Activated CD4-positive, alpha-beta T cell treated with anti-CD3 and anti-CD28 coated beads, Interleukin-2, amount 10 ng/mL, durations not matched to agents 24 days and 14 days (primary cell): ENCODE measurements around the gene PIGU. TPM values are rescaled to one million over a fixed set of nuclear protein-coding genes. Genes with fewer than 3 reads are reported as not detected.
A peak's percentile ranks its signal among the peaks of the same experiment; 100 is the strongest.
"Not testable (repeated sequence)": the region's sequence is repeated elsewhere in the genome, so short reads cannot be mapped to it uniquely, and the experiment has no call there.

ENCODE experiments used
- DNase-seq: peaks from one replicate; pipeline ENCODE4 v3.0.0; 2022
- H3K27ac Mint-ChIP-seq: one replicate; pipeline ENCODE4 v1.8.0; 2022; ENCODE audit warnings: mild to moderate bottlenecking, mixed read lengths
- H3K27me3 Mint-ChIP-seq: one replicate; pipeline ENCODE4 v1.8.0; 2022; ENCODE audit warnings: mixed read lengths
- H3K36me3 Mint-ChIP-seq: one replicate; pipeline ENCODE4 v1.8.0; 2022; ENCODE audit warnings: low read depth, mild to moderate bottlenecking, mixed read lengths
- H3K4me1 Mint-ChIP-seq: one replicate; pipeline ENCODE4 v1.8.0; 2021; ENCODE audit warnings: mixed read lengths
- H3K4me3 Mint-ChIP-seq: one replicate; pipeline ENCODE4 v1.8.0; 2022; ENCODE audit warnings: mild to moderate bottlenecking, moderate library complexity, mixed read lengths
- H3K9me3 Mint-ChIP-seq: one replicate; pipeline ENCODE4 v1.8.0; 2021; ENCODE audit warnings: mixed read lengths
- intact Hi-C: fragments of 100-400 bp; cut with micrococcal nuclease; formaldehyde crosslinking; loops from one replicate; pipeline ENCODE4 v1.15.1; 2023
- total RNA-seq: library from RNA; stranded (reverse); gene quantifications from 2 replicates; pipeline ENCODE4 v1.2.3, GENCODE V29; 2022

Gene PIGU
- 26.4 and 27.1 TPM in 2 replicates for total RNA-seq

GRCh38 chr20:34676642-34677373 is at the start of gene PIGU:
Gene PIGU, minus strand, starts transcription at chr20:34677092. Its CDS starts 7 bp downstream, at chr20:34677085.
- intact Hi-C loops, result loop anchor here (1.0 to 5.0 kb wide), 5 partner anchors 27 to 565 kb away; partner anchors contain the start of genes AHCY, DYNLRB1, EIF2S2 and TP53INP2
- H3K27me3 Mint-ChIP-seq, result no peaks in the 10 kb centered on the region
- DNase-seq, result peak; percentile 99
- peaks cover 25% of the 10 kb centered on the region for H3K4me1 Mint-ChIP-seq
- peak within 1 kb of the TSS; percentile 98 for H3K27ac Mint-ChIP-seq
- H3K36me3 Mint-ChIP-seq, result peaks cover 2% of the 10 kb centered on the region
- no peaks in the 10 kb centered on the region for H3K9me3 Mint-ChIP-seq
- H3K4me3 Mint-ChIP-seq, result peak within 1 kb of the TSS; percentile 92

DNA sequence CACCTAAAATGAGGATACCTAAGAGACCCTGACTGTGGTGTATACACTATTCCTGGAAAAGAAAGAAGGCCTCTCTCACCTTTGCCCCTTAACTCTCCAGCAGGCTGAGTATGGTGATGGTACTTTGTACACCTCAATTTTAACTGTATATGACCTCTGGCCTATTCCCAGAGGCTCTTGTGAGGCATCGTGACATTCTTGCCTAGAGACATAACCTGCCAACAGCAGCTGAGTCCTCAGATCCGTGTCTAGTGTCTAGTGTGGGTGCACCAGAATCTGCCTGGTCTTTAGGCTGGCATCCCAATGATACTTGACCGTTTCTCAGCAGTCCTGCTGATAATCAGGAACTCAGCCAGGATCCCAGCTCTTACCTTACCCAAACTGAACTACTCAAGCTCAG is 47.3 kb upstream of the PIGU start:
- DNase-seq, result no peak
- Mint-ChIP-seq H3K27me3 (no peaks in the 10 kb centered on the region), H3K4me1 (peaks cover 12% of the 10 kb centered on the region), H3K9me3 (no peaks in the 10 kb centered on the region), H3K27ac (no peak overlapping the region), H3K4me3 (no peak overlapping the region), H3K36me3 (peaks cover 32% of the 10 kb centered on the region)
- intact Hi-C loops, result no loop called here

GRCh38 chr20:34722560-34722959 is 45.7 kb upstream of the PIGU start:
- peaks cover 38% of the 10 kb centered on the region for H3K36me3 Mint-ChIP-seq
- H3K27ac Mint-ChIP-seq, DNase-seq, H3K4me3 Mint-ChIP-seq, intact Hi-C loops, H3K27me3 Mint-ChIP-seq, H3K9me3 Mint-ChIP-seq: not testable (repeated sequence)
- H3K4me1 Mint-ChIP-seq, result peaks cover 16% of the 10 kb centered on the region

DNA sequence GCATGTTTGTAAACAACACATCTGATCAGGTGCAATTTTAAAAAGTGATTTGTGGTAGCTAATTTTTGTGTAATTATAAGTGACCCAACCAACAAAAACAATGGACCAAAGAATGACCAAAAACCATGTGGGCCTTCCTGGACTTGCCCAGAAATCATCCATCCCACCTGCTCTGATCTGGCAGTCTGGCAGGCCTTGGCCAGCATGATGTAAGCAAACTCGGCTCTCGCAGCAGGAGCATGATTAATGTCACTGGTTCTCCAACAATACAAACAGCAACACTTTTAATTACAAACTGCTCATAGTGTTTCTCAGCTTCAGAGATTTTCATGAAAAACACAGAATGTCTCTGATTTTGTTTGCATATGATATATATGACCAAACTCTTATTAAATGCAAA is 43.4 kb upstream of the PIGU start:
- H3K27me3 Mint-ChIP-seq, result no peaks in the 10 kb centered on the region
- no peak overlapping the region for H3K27ac Mint-ChIP-seq
- intact Hi-C loops, result no loop called here
- no peaks in the 10 kb centered on the region for H3K9me3 Mint-ChIP-seq
- peaks cover 27% of the 10 kb centered on the region for H3K36me3 Mint-ChIP-seq
- H3K4me3 Mint-ChIP-seq, result no peak overlapping the region
- DNase-seq, result no peak
- peaks cover 19% of the 10 kb centered on the region for H3K4me1 Mint-ChIP-seq

GRCh38 chr20:34719242-34720017 is 42.5 kb upstream of the PIGU start:
- H3K27ac Mint-ChIP-seq, H3K9me3 Mint-ChIP-seq, H3K27me3 Mint-ChIP-seq, H3K4me3 Mint-ChIP-seq, DNase-seq: not testable (repeated sequence)
- Mint-ChIP-seq H3K36me3 (peaks cover 26% of the 10 kb centered on the region), H3K4me1 (peaks cover 19% of the 10 kb centered on the region)
- intact Hi-C loops, result loop anchor here (1.0 to 2.0 kb wide), 2 partner anchors 10 to 15 kb away; partner anchors contain the start of gene TP53INP2

DNA sequence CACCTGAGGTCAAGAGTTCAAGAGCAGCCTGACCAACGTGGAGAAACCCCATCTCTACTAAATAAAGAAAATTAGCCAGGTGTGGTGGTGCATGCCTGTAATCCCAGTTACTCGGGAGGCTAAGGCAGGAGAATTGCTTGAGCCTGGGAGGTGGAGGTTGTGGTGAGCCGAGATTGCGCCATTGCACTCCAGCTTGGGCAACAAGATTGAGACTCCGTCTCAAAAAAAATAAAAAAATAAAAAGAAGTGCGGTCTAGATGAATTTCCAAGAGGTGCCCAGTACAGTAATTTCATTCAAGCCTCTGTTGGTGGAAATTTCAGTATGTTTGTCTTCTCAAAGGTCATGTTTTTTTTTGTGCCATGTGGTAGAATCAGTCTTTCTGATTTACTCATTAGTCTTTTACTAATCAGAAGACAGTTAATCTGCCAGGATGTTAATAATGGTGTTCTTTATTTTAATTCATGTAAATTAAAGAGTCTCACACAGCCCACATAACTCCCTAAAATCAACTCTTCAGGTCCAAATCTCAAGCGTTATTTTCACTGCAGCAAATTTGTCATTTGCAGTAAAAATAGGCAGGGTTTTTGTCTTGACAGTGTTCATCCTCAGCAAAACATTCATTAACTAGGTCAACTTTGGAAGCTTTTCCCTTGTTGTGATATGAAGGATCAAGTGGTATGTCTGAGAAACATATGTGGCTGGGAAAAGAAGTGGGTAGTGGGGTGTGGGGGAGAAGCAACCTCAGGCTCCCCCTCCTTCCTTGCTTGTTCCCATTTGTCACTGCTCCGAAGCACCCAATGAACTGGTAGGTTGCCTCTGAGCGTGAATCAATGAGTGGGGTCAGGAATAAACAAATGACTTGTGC is 40.6 kb upstream of the PIGU start:
- Mint-ChIP-seq H3K4me1 (peaks cover 24% of the 10 kb centered on the region), H3K4me3 (no peak overlapping the region), H3K27ac (no peak overlapping the region), H3K27me3 (no peaks in the 10 kb centered on the region), H3K9me3 (no peaks in the 10 kb centered on the region), H3K36me3 (peaks cover 35% of the 10 kb centered on the region)
- intact Hi-C loops, result loop anchor here (2.0 kb wide), 1 partner anchor 13 kb away; the partner anchor contains the start of gene TP53INP2
- no peak for DNase-seq

- H3K9me3 Mint-ChIP-seq, result no peaks in the 10 kb centered on the region
- H3K27me3 Mint-ChIP-seq, result no peaks in the 10 kb centered on the region
- H3K36me3 Mint-ChIP-seq, result peaks cover 39% of the 10 kb centered on the region
- no peak for DNase-seq
- H3K4me3 Mint-ChIP-seq, result no peak overlapping the region
- intact Hi-C loops, result no loop called here
- H3K27ac Mint-ChIP-seq, result no peak overlapping the region
- H3K4me1 Mint-ChIP-seq, result peaks cover 25% of the 10 kb centered on the region
These were observed 40.0 kb upstream of the PIGU start for GRCh38 chr20:34716921-34717229.

- no peak overlapping the region for H3K27ac Mint-ChIP-seq
- no peaks in the 10 kb centered on the region for H3K9me3 Mint-ChIP-seq
- peaks cover 27% of the 10 kb centered on the region for H3K4me1 Mint-ChIP-seq
- intact Hi-C loops, result no loop called here
- DNase-seq, result no peak
- peaks cover 4% of the 10 kb centered on the region for H3K27me3 Mint-ChIP-seq
- H3K4me3 Mint-ChIP-seq, result no peak overlapping the region
- peaks cover 33% of the 10 kb centered on the region for H3K36me3 Mint-ChIP-seq
These were observed 38.5 kb upstream of the PIGU start for GRCh38 chr20:34715384-34715783.

GRCh38 chr20:34713944-34714515 is 37.1 kb upstream of the PIGU start:
- H3K27ac Mint-ChIP-seq, H3K27me3 Mint-ChIP-seq, H3K9me3 Mint-ChIP-seq, intact Hi-C loops, DNase-seq, H3K4me3 Mint-ChIP-seq: not testable (repeated sequence)
- Mint-ChIP-seq H3K36me3 (peaks cover 29% of the 10 kb centered on the region), H3K4me1 (peaks cover 20% of the 10 kb centered on the region)

DNA sequence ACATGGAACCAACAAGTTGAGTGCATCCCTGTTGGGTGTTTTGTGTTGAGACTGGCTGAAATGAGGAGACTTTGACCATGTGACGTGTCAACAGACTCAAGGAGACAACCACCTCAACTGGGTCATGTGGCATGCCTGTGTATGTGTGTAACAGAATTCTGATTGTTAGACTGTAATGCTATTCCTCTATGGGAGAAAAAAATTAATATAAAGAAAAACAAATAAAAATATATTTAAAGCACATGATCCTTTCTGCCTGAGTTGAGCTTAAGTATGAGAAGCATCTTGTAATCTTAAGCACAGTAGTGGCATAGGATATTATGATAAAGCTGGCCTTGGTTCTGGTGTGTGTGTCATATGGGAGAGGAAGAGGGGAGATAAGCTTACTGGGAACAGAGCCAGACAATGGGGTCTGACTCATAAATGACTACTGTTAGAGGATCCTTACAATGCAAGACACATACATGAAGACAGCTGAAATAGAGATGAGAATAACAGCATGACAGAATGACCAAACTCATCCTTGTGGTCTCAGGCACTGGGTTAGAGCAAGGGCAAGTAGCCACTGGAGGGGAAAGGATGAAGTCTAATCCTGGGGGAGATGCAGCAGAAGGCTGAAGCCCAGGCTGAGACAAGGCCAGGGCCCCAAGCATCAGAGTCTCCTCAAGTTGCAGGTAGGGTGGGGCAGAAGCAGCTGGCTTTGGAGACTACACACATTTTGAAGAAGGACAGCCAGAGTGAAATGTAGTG is 36.5 kb upstream of the PIGU start:
- no peak overlapping the region for H3K4me3 Mint-ChIP-seq
- H3K27ac Mint-ChIP-seq, result peak overlapping the region; percentile 18
- H3K4me1 Mint-ChIP-seq, result peaks cover 24% of the 10 kb centered on the region
- peaks cover 28% of the 10 kb centered on the region for H3K36me3 Mint-ChIP-seq
- DNase-seq, result no peak
- H3K9me3 Mint-ChIP-seq, result no peaks in the 10 kb centered on the region
- intact Hi-C loops, result no loop called here
- peaks cover 7% of the 10 kb centered on the region for H3K27me3 Mint-ChIP-seq

GRCh38 chr20:34712525-34713192 is 35.8 kb upstream of the PIGU start:
- H3K9me3 Mint-ChIP-seq, result no peaks in the 10 kb centered on the region
- peaks cover 23% of the 10 kb centered on the region for H3K4me1 Mint-ChIP-seq
- intact Hi-C loops, result no loop called here
- no peak overlapping the region for H3K4me3 Mint-ChIP-seq
- H3K36me3 Mint-ChIP-seq, result peaks cover 25% of the 10 kb centered on the region
- H3K27ac Mint-ChIP-seq, result peak overlapping the region; percentile 37
- H3K27me3 Mint-ChIP-seq, result peaks cover 7% of the 10 kb centered on the region
- DNase-seq, result no peak

- H3K9me3 Mint-ChIP-seq, result no peaks in the 10 kb centered on the region
- H3K4me3 Mint-ChIP-seq, result no peak overlapping the region
- H3K4me1 Mint-ChIP-seq, result peaks cover 19% of the 10 kb centered on the region
- H3K27me3 Mint-ChIP-seq, result peaks cover 7% of the 10 kb centered on the region
- intact Hi-C loops, result no loop called here
- H3K27ac Mint-ChIP-seq, result no peak overlapping the region
- DNase-seq, result no peak
- peaks cover 22% of the 10 kb centered on the region for H3K36me3 Mint-ChIP-seq
These were observed 35.0 kb upstream of the PIGU start for GRCh38 chr20:34711813-34712430.
